ENCODE data around the gene AKT3.

Gene AKT3

GRCh38 chr1:243501002-243501401, 349.0 kb downstream of the AKT3 start:
- no peak for DNase-seq

DNA sequence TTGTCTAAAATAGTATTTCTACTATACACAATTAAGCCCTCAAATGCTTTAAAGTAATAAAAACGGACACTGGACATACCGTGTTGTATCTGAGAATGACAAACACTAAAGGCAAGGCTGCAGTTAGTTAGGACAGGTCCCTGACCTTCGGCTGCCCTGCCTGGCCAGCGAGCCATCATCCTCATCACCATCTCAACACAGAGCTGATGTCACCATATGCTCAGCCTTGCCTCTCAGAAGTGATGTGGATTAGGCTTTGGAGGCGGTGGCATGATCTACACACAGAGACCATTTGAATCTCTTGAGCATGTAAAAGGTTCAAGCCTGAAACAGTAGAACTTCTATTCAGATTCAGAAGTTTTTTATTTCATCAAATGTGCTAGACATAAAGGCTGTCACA, 349.5 kb downstream of the AKT3 start:
- no peak for DNase-seq

GRCh38 chr1:243499711-243500110, 350.3 kb downstream of the AKT3 start:
- DNase-seq, result no peak

GRCh38 chr1:243499248-243499647, 350.8 kb downstream of the AKT3 start:
- no peak for DNase-seq

DNA sequence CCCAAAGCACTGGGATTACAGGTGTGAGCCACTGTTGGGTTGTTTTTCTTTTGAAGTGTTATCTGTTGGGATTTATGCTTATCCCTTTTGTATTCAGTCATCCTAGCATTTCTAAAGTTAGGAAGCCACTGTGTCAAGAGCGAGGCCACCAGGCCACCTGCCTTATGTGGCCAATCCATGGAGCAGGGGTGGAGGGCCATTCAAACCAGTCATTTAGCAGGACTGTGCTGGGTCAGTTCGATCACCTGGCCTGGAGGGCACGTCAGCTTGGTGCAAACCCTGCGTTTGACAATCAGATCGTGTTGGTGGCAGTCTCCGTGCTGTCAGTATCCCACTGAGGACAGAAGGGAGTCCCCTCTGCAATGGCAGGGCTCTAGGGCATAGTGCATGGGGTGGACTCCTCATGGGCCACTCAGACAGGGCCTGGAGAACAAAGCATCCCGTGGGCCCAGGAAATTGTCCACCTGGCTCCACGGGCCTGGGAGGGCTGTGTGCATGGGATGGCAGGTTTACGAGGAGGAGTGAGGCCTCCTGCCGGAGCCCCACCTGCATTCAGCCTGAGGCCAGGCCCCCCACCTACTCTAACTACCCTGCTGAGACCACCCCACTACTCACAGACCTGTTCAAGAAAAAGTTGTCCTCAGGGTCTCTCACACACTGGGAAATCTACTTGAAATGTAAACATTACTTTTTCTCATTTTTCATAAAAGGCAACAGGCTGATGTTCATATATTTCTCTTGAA, 351.9 kb downstream of the AKT3 start:
- no peak for DNase-seq

GRCh38 chr1:243496806-243497205, 353.2 kb downstream of the AKT3 start:
- no peak for DNase-seq

GRCh38 chr1:243496187-243496646, 353.8 kb downstream of the AKT3 start:
- no peak for DNase-seq

DNA sequence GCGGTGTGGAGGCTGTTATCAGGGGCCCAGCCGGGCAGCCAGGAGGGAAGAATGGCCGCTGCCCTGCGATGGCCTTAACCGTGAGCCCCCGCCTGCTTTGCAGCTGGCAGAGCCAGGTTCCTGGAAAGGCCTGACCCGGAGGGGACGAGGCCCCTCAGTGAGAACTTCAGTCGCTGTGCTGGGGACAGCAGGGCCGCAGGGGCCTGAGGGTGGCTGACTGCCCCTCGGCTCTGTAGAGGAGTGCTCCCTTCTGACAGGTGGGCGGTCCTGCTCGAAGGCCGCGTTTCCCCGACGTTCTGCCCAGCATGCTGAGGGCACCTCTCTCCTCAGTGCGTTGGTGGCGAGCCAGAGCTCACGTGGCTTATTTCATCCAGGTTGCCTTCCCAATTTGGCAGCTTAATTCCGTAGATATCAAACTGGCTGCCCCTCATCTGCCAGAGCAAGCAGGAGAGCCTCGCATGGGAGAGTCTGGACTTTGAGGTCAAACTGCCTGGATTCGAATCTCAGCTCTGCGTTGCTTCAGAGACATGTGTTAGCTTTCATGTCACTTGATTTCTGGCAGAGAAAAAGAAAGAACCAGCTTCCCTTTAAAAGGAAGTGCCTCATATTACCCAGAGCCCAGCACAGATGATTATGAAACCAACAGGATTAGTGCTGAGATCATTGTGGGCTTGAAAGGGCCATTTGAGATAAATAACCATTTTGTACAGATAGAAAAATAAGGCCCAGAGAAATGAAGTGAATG, 354.4 kb downstream of the AKT3 start:
- DNase-seq, result peak; percentile 32 to 42

DNA sequence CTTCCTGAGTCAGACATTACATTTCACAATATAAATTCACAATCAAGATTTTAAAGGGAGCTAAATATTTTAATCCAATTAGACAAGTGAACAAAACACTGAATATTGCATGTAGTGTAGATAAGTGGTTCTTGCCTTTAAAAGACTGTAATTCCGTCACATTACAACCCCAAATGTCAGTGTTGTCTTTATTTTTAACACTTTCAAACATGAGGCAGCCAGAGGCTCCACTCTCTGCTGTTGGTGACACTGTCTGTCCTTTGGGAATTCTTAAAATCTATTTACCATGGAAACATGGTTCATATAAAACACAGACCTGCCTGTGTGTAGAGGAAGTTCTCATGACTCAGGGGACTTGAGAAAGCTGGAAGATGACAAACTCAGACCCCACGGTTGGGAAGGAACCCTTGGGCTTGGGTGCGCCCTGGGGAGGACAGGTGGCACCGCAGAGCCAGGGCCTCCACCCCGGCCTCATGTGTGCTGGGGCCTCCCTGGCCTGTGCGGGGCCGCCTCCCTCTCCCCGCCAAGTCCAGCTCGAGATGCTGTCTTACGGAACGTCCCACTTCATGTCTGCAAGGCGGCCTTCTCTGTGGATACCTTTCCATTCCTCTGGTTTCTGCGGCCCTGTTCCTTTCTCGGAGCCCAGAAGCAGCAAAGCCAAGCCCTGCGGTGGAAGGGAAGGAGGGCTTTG, 355.2 kb downstream of the AKT3 start:
- no peak for DNase-seq

GRCh38 chr1:243493156-243494129, 356.6 kb downstream of the AKT3 start:
- no peak for DNase-seq

- no peak for DNase-seq
Observed at GRCh38 chr1:243490748-243491686, 359.0 kb downstream of the AKT3 start.

- DNase-seq, result no peak
Observed at GRCh38 chr1:243489681-243490546, 360.1 kb downstream of the AKT3 start.

DNA sequence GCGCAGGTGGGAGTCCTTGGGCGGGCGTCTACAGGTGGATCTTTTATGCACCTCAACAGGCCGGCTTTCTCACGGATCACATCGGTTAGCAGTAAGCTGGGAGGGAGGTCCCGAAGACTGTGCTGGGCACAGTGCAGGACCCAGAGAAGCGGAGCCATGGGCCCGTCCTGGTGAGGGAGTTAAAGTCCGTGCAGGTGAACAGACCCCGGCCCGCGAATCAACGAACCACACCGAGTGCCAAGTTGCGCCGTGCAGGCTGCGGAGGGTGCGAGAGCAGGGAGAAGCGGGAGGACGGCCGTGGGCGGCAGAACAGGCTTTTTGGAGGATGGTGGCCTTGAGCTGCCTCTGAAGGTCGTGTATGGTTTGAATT, 360.9 kb downstream of the AKT3 start:
- DNase-seq, result no peak

- DNase-seq, result no peak
Observed at GRCh38 chr1:243488459-243489157, 361.4 kb downstream of the AKT3 start.

DNA sequence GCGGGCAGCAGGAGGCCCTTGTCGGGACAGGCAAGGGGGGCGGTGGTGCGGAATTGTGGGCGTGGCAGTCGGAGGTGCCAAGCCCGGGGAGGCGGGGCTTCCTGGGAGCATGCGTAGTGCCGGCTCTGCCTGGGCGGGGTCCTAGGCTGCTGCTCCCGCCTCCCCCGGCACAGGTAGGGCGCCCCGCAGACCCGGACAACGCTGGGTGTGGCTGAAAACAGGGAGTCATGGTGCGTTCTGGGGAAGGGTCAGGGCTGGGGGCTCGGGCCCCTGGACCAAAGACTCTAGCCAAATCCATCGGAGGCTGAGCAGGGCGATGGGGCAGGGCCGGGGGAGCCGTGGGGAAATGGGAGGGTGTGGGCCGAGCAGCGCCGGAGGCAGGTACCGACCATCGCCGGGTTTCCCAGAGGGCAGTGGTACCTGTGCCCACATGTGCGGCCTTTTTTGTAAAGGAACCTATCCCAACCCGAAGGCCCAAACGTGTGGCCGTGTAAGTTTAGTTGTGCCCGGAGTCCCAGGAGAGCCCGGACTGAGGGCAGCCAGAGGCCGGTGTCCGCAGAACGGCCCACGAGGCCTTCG, 362.3 kb downstream of the AKT3 start:
- no peak for DNase-seq

GRCh38 chr1:243487036-243487648, 362.9 kb downstream of the AKT3 start:
- no peak for DNase-seq

GRCh38 chr1:243483952-243484351, 366.1 kb downstream of the AKT3 start:
- DNase-seq, result no peak

- DNase-seq, result no peak
Observed at GRCh38 chr1:243483071-243483771, 366.8 kb downstream of the AKT3 start.

All from Kasumi-1 (cell line).